ENCODE results near the gene CASP10. TPM values are rescaled to one million over a fixed set of nuclear protein-coding genes. Genes with fewer than 3 reads are reported as not detected.

CASP10 gene
- total RNA-seq, 4 donors from 2014 or later, result 2.4 to 7.3 (median 3.6) TPM

- ATAC-seq (peak; percentile 84 to 88), DNase-seq (peak; percentile 19 to 49)
- H3K9me3 ChIP-seq, result no peaks in the 10 kb centered on the region
- H3K27me3 ChIP-seq, result no peaks in the 10 kb centered on the region
- peak in 1 of 2 donors; percentile 7 for TF ChIP-seq POLR2A (IDR thresholded peaks at IDR 0.05)
- no peak for TF ChIP-seq CTCF (IDR thresholded peaks at IDR 0.05 in 4 of 5, conservative IDR thresholded peaks at IDR 0.05 in 1 of 5)
- in situ Hi-C loops (cut with MboI; ENCODE audit: low sequenced_read_pairs in 4 of 4), result no loop called here
- intact Hi-C loops (cut with DNase I; ENCODE audit: low total_unique reads), result no loop called here
- H3K4me1 ChIP-seq, result peaks cover 7 to 15% of the 10 kb centered on the region in 2 donors
- peak overlapping the region; percentile 60 to 70 (median 67) for H3K4me3 ChIP-seq
- no peaks in the 10 kb centered on the region for H3K36me3 ChIP-seq
- peak overlapping the region; percentile 74 to 83 (median 76) for H3K27ac ChIP-seq
Observed at GRCh38 chr2:201257956-201258665, 75.2 kb downstream of the CASP10 start.

DNA sequence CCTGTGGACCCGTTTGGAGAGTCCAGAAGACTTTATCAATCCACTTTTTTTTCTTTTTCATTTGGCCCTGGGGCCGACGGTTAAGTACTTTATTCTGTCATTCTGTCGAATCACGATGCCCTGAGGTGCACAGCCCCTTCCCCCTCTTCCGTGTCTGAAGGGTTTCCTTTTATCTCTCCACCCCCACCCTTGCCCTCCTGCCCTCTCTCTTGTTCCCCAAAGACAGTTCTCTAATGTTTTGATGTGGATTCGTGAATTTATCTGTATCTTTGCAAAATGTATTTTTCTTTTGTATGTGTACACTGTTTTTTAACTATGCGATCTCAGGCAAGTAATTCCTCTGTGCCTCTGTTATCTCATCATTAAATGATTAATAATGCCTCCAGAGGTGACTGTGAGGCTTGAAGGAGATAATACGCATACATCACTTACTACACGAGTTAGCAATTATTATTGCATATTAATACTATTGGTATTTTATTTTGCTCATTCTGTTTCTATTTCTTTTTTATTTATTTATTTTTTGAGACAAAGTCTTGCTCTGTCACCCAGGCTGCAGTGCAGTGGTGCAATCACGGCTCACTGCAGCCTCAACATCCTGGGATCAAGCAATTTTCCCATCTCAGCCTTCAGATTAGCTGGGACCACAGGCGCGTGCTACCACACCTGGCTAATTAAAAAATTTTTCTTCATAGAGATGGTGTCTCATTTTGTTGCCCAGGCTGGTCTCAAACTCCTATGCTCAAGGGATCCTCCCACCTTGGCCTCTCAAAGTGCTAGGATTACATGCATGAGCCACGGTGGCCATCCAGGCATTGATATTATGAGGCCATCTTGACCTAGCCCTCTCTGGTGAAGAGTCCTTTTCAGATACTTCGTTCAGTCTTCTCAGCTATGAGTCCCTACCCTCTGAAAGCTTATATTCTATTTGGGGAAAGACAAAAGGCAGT, 76.0 kb downstream of the CASP10 start:
- Histone ChIP-seq H3K27ac (peak overlapping the region; percentile 74 to 83 (median 76)), H3K27me3 (no peaks in the 10 kb centered on the region), H3K4me1 (peaks cover 7 to 15% of the 10 kb centered on the region in 2 donors), H3K9me3 (no peaks in the 10 kb centered on the region), H3K4me3 (peak overlapping the region; percentile 60 to 70 (median 67)), H3K36me3 (no peaks in the 10 kb centered on the region)
- ATAC-seq, result no peak
- in situ Hi-C loops (cut with MboI; ENCODE audit: low sequenced_read_pairs in 4 of 4) (no loop called here), intact Hi-C loops (cut with DNase I; ENCODE audit: low total_unique reads) (no loop called here)
- no peak for DNase-seq
- TF ChIP-seq POLR2A (IDR thresholded peaks at IDR 0.05), result no peak
- no peak for TF ChIP-seq CTCF (IDR thresholded peaks at IDR 0.05 in 4 of 5, conservative IDR thresholded peaks at IDR 0.05 in 1 of 5)

DNA sequence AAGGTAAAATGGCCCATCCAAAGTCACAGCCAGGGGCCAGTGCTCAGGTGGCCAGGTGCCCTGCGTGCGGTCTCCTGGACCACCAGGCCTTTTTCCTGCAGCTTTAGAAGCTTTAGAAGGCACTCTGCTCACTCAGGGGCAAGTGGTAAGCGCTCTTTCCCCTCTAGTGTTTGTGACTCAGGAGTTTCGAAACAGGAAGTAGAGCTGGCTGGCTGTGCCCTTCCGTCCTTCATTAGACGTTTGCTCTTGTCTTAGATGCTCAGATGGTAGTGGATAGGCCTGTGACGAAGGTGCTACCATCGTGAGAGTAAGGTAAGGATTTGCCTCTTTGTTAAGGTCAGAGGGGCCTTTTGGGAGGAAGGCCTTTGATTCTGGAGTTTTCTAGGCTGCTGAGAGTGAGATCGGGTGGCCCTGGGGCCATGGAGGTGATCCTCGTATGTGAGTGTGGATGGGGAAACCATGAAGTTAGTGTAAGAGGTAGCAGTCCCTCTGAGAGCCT, 77.4 kb downstream of the CASP10 start, which contains the start of gene CASP8:
CASP8 (plus strand) TSS at position 235 of the 499 bp plus-strand sequence. CDS start 5,951 bp downstream, outside the sequence.
- no peaks in the 10 kb centered on the region for H3K36me3 ChIP-seq
- H3K4me1 ChIP-seq, result peaks cover 7 to 15% of the 10 kb centered on the region in 2 donors
- in situ Hi-C loops (cut with MboI; ENCODE audit: low sequenced_read_pairs in 4 of 4) (no loop called here), intact Hi-C loops (cut with DNase I; ENCODE audit: low total_unique reads) (no loop called here)
- H3K27me3 ChIP-seq, result no peaks in the 10 kb centered on the region
- TF ChIP-seq CTCF (IDR thresholded peaks at IDR 0.05 in 4 of 5, conservative IDR thresholded peaks at IDR 0.05 in 1 of 5) (no peak), POLR2A (IDR thresholded peaks at IDR 0.05) (peak in 1 of 2 donors; percentile 13)
- no peak within 1 kb of the TSS for H3K27ac ChIP-seq
- H3K4me3 ChIP-seq, result peak within 1 kb of the TSS in 1 of 4 donors; percentile 13
- DNase-seq, result peak in 1 of 2 donors; percentile 35
- no peaks in the 10 kb centered on the region for H3K9me3 ChIP-seq
- no peak for ATAC-seq

GRCh38 chr2:201261471-201261870, 78.5 kb downstream of the CASP10 start:
- in situ Hi-C loops (cut with MboI; ENCODE audit: low sequenced_read_pairs in 4 of 4), result no loop called here
- no peak for DNase-seq

More at GRCh38 chr2:201261471-201261870, 78.5 kb downstream of the CASP10 start:
- peak overlapping the region in 1 of 4 donors; percentile 13 for H3K4me3 ChIP-seq
- no peak for ATAC-seq
- H3K27ac ChIP-seq, result no peak overlapping the region
- intact Hi-C loops (cut with DNase I; ENCODE audit: low total_unique reads), result no loop called here
- no peak for TF ChIP-seq CTCF (IDR thresholded peaks at IDR 0.05 in 4 of 5, conservative IDR thresholded peaks at IDR 0.05 in 1 of 5)
- TF ChIP-seq POLR2A (IDR thresholded peaks at IDR 0.05), result no peak
- no peaks in the 10 kb centered on the region for H3K36me3 ChIP-seq
- no peaks in the 10 kb centered on the region for H3K9me3 ChIP-seq
- H3K4me1 ChIP-seq, result peaks cover 7 to 15% of the 10 kb centered on the region in 2 donors
- H3K27me3 ChIP-seq, result no peaks in the 10 kb centered on the region

Data from gastrocnemius medialis (tissue), 4 donors.